Measurements from ENCODE around the gene POLN.
"Not testable (repeated sequence)": the region's sequence is repeated elsewhere in the genome, so short reads cannot be mapped to it uniquely, and the experiment has no call there.

The POLN gene

GRCh38 chr4:2049381-2049780 is 192.5 kb downstream of the POLN start:
- DNase-seq: no peak

- no peak for DNase-seq
Observed at GRCh38 chr4:2048831-2049230, 193.1 kb downstream of the POLN start.

GRCh38 chr4:2047781-2048581 is 193.9 kb downstream of the POLN start:
- no peak for DNase-seq

- DNase-seq: no peak
Observed at GRCh38 chr4:2047031-2047660, 194.8 kb downstream of the POLN start.

- DNase-seq: no peak
Observed at GRCh38 chr4:2046031-2046961, 195.6 kb downstream of the POLN start.

- DNase-seq: no peak
Observed at GRCh38 chr4:2045518-2045951, 196.4 kb downstream of the POLN start.

- no peak for DNase-seq
Observed at GRCh38 chr4:2044542-2045517, 197.1 kb downstream of the POLN start.

GRCh38 chr4:2044119-2044485 is 197.8 kb downstream of the POLN start:
- DNase-seq: no peak

- DNase-seq: no peak
Observed at GRCh38 chr4:2043396-2044118, 198.4 kb downstream of the POLN start.

GRCh38 chr4:2042947-2043395 is 198.9 kb downstream of the POLN start:
- no peak for DNase-seq

GRCh38 chr4:2042204-2042946 is 199.5 kb downstream of the POLN start:
- no peak for DNase-seq

GRCh38 chr4:2041239-2042130 is 200.4 kb downstream of the POLN start:
- peak; percentile 27 to 31 for DNase-seq

GRCh38 chr4:2040391-2041238 is 201.3 kb downstream of the POLN start:
- no peak for DNase-seq

GRCh38 chr4:2036866-2037265 is 205.1 kb downstream of the POLN start:
- no peak for DNase-seq

- DNase-seq: no peak
Observed at GRCh38 chr4:2036327-2036726, 205.6 kb downstream of the POLN start.

GRCh38 chr4:2031161-2031560 is 210.8 kb downstream of the POLN start:
- DNase-seq: not testable (repeated sequence)

- not testable (repeated sequence) for DNase-seq
Observed at GRCh38 chr4:2027120-2027519, 214.8 kb downstream of the POLN start.

- no peak for DNase-seq
Observed at GRCh38 chr4:2025817-2026216, 216.1 kb downstream of the POLN start.

GRCh38 chr4:2024683-2025082 is 217.2 kb downstream of the POLN start:
- DNase-seq: no peak

Data from NCI-H187 (cell line).